SU-DHL-6 (cell line): ENCODE data around the gene MRPL14.

ENCODE experiments used
- H2AFZ ChIP-seq: fragments of 200-600 bp; sonication (generic); 2 replicates; pipeline ENCODE4 v1.6.1; 2014; ENCODE audit warnings: low read depth, mild to moderate bottlenecking, moderate library complexity, mixed read lengths, antibody characterized with exemption, low read length; ENCODE audit not compliant: severe bottlenecking
- H3F3A ChIP-seq: fragments of 200-600 bp; shearing (Covaris generic); 2 replicates; pipeline ENCODE4 v1.6.0; 2016; ENCODE audit warnings: antibody characterized with exemption, mild to moderate bottlenecking; ENCODE audit not compliant: insufficient read depth
- H3K27ac ChIP-seq: fragments of 200-600 bp; sonication (generic); 2 replicates; pipeline ENCODE4 v1.5.1; 2016; ENCODE audit warnings: low read depth, mild to moderate bottlenecking, low read length, moderate library complexity, mixed read lengths
- H3K27me3 ChIP-seq: fragments of 200-600 bp; sonication (generic), shearing (Covaris generic); 2 replicates; pipeline ENCODE4 v1.6.0; 2014; ENCODE audit warnings: mild to moderate bottlenecking, low read length
- H3K36me3 ChIP-seq: fragments of 200-600 bp; sonication (generic); 2 replicates; pipeline ENCODE4 v1.6.1; 2014; ENCODE audit warnings: mild to moderate bottlenecking, low read length, mixed read lengths
- H3K4me2 ChIP-seq: fragments of 300-600, 200-600 bp; shearing (Covaris generic), sonication (generic); 2 replicates; pipeline ENCODE4 v1.6.0; 2014; ENCODE audit warnings: low read length, low read depth, mild to moderate bottlenecking; ENCODE audit not compliant: poor library complexity, severe bottlenecking
- H3K4me3 ChIP-seq: fragments of 200-600 bp; sonication (generic); 2 replicates; pipeline ENCODE4 v1.5.1; 2014; ENCODE audit warnings: antibody characterized with exemption, low read length, mild to moderate bottlenecking, mixed read lengths; ENCODE audit not compliant: insufficient read depth, poor library complexity, severe bottlenecking
- H3K79me2 ChIP-seq: fragments of 200-600 bp; sonication (generic); 2 replicates; pipeline ENCODE4 v1.6.1; 2014; ENCODE audit warnings: mild to moderate bottlenecking, low read length, moderate library complexity; ENCODE audit not compliant: insufficient read depth
- H3K9ac ChIP-seq: fragments of 200-600 bp; sonication (generic); 2 replicates; pipeline ENCODE4 v1.7.0; 2014; ENCODE audit warnings: mild to moderate bottlenecking, low read length
- H3K9me2 ChIP-seq: fragments of 200-600 bp; sonication (generic); replicated peaks from 2 replicates; pipeline ENCODE4 v1.6.1; 2014; ENCODE audit warnings: low read length; ENCODE audit not compliant: insufficient read depth
- H3K9me3 ChIP-seq: fragments of 200-600 bp; sonication (generic); 2 replicates; pipeline ENCODE4 v1.6.1; 2014; ENCODE audit warnings: low read length, mixed read lengths; ENCODE audit not compliant: insufficient read depth
- H4K20me1 ChIP-seq: fragments of 200-600 bp; sonication (generic); 2 replicates; pipeline ENCODE4 v1.6.1; 2014; ENCODE audit warnings: low read depth, mild to moderate bottlenecking, antibody characterized with exemption, low read length, moderate library complexity, mixed read lengths
- CTCF ChIP-seq: fragments of 200-600 bp; sonication (generic); IDR thresholded peaks from one replicate; pipeline ENCODE4 v1.5.1; 2017; ENCODE audit warnings: antibody characterized with exemption, mild to moderate bottlenecking, low read length, moderate library complexity; ENCODE audit not compliant: insufficient read depth, poor library complexity, severe bottlenecking
- EZH2phosphoT487 ChIP-seq: fragments of 200-600 bp; sonication (generic), shearing (Covaris generic); conservative IDR thresholded peaks from 2 replicates; pipeline ENCODE4 v1.6.1; 2018; ENCODE audit warnings: mild to moderate bottlenecking, antibody characterized with exemption, low read length, moderate library complexity, mixed read lengths

MRPL14 gene

GRCh38 chr6:44077214-44077946 lies 49.9 kb downstream of the MRPL14 start:
- no peaks in the 10 kb centered on the region for H3K9me2 ChIP-seq
- TF ChIP-seq EZH2phosphoT487 (no peak), CTCF (no peak)
- H3K9me3 ChIP-seq, result no peaks in the 10 kb centered on the region
- H3F3A ChIP-seq, result peaks cover 23% of the 10 kb centered on the region
- peak overlapping the region; percentile 74 for H3K4me2 ChIP-seq
- no peaks in the 10 kb centered on the region for H4K20me1 ChIP-seq
- H3K79me2 ChIP-seq, result no peaks in the 10 kb centered on the region
- no peak overlapping the region for H3K4me3 ChIP-seq
- H3K27me3 ChIP-seq, result no peaks in the 10 kb centered on the region
- H2AFZ ChIP-seq, result no peak overlapping the region
- H3K9ac ChIP-seq, result peak overlapping the region; percentile 21; the same call in 1 of the 2 replicates
- H3K36me3 ChIP-seq, result no peaks in the 10 kb centered on the region
- H3K27ac ChIP-seq, result peak overlapping the region; percentile 68

GRCh38 chr6:44076356-44077213 lies 50.7 kb downstream of the MRPL14 start:
- no peaks in the 10 kb centered on the region for H3K79me2 ChIP-seq
- no peaks in the 10 kb centered on the region for H3K9me2 ChIP-seq
- H2AFZ ChIP-seq, result no peak overlapping the region
- H3K4me2 ChIP-seq, result peak overlapping the region; percentile 74
- TF ChIP-seq EZH2phosphoT487 (0 out of 2 replicates have a peak, but pooled peaks have one; percentile 21), CTCF (no peak)
- H3K36me3 ChIP-seq, result no peaks in the 10 kb centered on the region
- H3K27me3 ChIP-seq, result no peaks in the 10 kb centered on the region
- no peaks in the 10 kb centered on the region for H4K20me1 ChIP-seq
- peak overlapping the region; percentile 21; the same call in 1 of the 2 replicates for H3K9ac ChIP-seq
- H3K27ac ChIP-seq, result peak overlapping the region; percentile 68
- no peaks in the 10 kb centered on the region for H3K9me3 ChIP-seq
- H3K4me3 ChIP-seq, result no peak overlapping the region
- peaks cover 23% of the 10 kb centered on the region for H3F3A ChIP-seq

DNA sequence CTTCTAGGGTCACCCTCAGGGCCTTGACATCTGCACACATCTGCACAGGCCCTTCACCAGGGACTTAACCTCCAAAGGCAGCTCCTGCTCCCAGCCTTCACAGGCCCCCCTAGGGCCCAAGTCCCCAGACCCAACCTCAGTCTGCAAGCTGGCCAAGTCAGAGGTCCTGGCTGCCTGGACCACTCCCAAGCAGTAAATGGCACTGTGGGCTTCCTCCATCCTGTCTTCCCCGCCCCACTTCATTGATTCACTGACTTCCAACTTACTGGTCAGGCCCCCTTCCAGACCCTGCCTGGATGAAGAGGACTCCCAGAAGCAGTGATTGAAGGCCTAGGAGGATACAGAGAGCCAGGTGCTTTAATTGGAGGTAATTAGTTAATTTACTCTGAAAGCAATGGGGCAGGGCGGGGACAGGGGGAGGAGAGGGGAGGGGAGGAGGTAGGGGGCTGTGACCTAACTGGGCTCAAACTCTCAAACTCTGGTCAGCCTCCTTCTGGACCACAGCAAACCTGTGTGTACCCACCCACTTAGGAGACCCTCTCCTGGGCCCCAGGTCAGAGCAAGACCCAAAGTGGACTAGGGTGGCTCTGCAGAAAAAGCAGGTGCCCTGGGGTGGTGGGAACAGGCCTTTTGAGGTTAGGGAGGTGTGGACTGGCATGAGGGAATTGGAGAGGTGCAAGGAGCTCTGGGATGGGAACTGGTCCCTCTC lies 51.5 kb downstream of the MRPL14 start:
- Histone ChIP-seq H3K36me3 (no peaks in the 10 kb centered on the region), H3K9me3 (no peaks in the 10 kb centered on the region), H3K79me2 (no peaks in the 10 kb centered on the region), H3K27ac (peak overlapping the region; percentile 7), H3K27me3 (no peaks in the 10 kb centered on the region), H3K9ac (peak overlapping the region; percentile 21; the same call in 1 of the 2 replicates), H3F3A (peaks cover 23% of the 10 kb centered on the region), H3K9me2 (no peaks in the 10 kb centered on the region), H4K20me1 (no peaks in the 10 kb centered on the region), H3K4me2 (peak overlapping the region; percentile 74), H2AFZ (no peak overlapping the region), H3K4me3 (no peak overlapping the region)
- TF ChIP-seq CTCF (no peak), EZH2phosphoT487 (no peak)
